Prostate gland (tissue), 2 donors: ENCODE data around the gene HPS3.

Experiments used
- POLR2AphosphoS5 ChIP-seq: sonication (generic); formaldehyde crosslinking; IDR thresholded peaks from one replicate; pipeline ENCODE4 v1.6.1; 2017; ENCODE audit warnings: antibody characterized with exemption
- TF ChIP-seq, protein P1 (sequence below), 4 experiments: fragments of 200-600 bp in 2 of 4; fragments of 450-650 bp in 2 of 4; sonication (generic) in 2 of 4; IDR thresholded peaks; 1 replicate in 3 of 4; 2 replicates in 1 of 4; pipeline ENCODE4 v1.5.1; 2016 to 2019; ENCODE audit warnings: antibody characterized with exemption in 4 of 4, mild to moderate bottlenecking in 2 of 4, moderate library complexity in 2 of 4

DNA sequence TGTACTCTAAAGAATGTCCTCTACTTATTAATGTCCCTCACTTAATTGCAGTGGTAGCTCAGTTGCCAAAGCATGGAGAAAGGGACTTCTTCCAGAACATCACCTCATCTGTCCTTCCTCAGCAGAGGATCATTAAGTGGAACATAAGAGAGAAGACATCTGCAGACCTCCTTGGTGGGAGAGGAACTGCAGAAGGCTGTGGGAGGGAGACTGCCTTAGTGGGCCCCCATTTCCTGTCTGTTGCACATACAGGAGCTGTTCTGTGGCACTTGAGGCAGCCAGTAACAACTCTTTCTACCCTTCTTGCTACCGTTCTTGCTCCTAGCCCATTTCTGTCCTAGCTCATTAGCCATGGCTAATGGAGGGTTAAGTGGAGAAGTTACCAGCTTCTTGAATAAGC is 33.6 kb downstream of the HPS3 start:
- TF ChIP-seq, protein P1, sequence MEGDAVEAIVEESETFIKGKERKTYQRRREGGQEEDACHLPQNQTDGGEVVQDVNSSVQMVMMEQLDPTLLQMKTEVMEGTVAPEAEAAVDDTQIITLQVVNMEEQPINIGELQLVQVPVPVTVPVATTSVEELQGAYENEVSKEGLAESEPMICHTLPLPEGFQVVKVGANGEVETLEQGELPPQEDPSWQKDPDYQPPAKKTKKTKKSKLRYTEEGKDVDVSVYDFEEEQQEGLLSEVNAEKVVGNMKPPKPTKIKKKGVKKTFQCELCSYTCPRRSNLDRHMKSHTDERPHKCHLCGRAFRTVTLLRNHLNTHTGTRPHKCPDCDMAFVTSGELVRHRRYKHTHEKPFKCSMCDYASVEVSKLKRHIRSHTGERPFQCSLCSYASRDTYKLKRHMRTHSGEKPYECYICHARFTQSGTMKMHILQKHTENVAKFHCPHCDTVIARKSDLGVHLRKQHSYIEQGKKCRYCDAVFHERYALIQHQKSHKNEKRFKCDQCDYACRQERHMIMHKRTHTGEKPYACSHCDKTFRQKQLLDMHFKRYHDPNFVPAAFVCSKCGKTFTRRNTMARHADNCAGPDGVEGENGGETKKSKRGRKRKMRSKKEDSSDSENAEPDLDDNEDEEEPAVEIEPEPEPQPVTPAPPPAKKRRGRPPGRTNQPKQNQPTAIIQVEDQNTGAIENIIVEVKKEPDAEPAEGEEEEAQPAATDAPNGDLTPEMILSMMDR (IDR thresholded peaks at IDR 0.05) = no peak
- TF ChIP-seq POLR2AphosphoS5 = no peak
